H9 (cell line): ENCODE data around the gene PLCB1. TPM values are rescaled to one million over a fixed set of nuclear protein-coding genes. Genes with fewer than 3 reads are reported as not detected.

ENCODE experiments used
- DNase-seq: peaks from one replicate; pipeline ENCODE4 v3.0.0-alpha.2; 2017
- H2AFZ ChIP-seq: one replicate; pipeline ENCODE4 v1.6.1; 2013; ENCODE audit warnings: mild to moderate bottlenecking, low read length, control low read depth, moderate library complexity
- H2AK5ac ChIP-seq: 2 replicates; pipeline ENCODE4 v1.6.1; 2013; ENCODE audit warnings: low read length, control low read depth, mixed read lengths; ENCODE audit not compliant: insufficient read length
- H2BK120ac ChIP-seq: one replicate; pipeline ENCODE4 v1.6.1; 2013; ENCODE audit warnings: low read depth, mild to moderate bottlenecking, low read length, control low read depth, inconsistent platforms; ENCODE audit not compliant: poor library complexity, severe bottlenecking
- H2BK12ac ChIP-seq: 2 replicates; pipeline ENCODE4 v1.6.1; 2013; ENCODE audit warnings: low read length, control low read depth, mixed read lengths, low read depth; ENCODE audit not compliant: insufficient read length
- H2BK15ac ChIP-seq: 2 replicates; pipeline ENCODE4 v1.6.1; 2013; ENCODE audit warnings: low read depth, low read length, control low read depth
- H2BK20ac ChIP-seq: one replicate; pipeline ENCODE4 v1.6.1; 2013; ENCODE audit warnings: low read depth, mild to moderate bottlenecking, low read length, control low read depth, inconsistent platforms; ENCODE audit not compliant: poor library complexity, severe bottlenecking
- H2BK5ac ChIP-seq: 2 replicates; pipeline ENCODE4 v1.6.1; 2013; ENCODE audit warnings: low read length, control low read depth, mixed read lengths; ENCODE audit not compliant: insufficient read length
- H3K14ac ChIP-seq: 2 replicates; pipeline ENCODE4 v1.6.1; 2013; ENCODE audit warnings: low read length, control low read depth; ENCODE audit not compliant: insufficient read depth
- H3K18ac ChIP-seq: 2 replicates; pipeline ENCODE4 v1.6.1; 2013; ENCODE audit warnings: low read depth, mild to moderate bottlenecking, mixed read lengths, low read length, control low read depth; ENCODE audit not compliant: insufficient read length
- H3K23ac ChIP-seq: 2 replicates; pipeline ENCODE4 v1.6.1; 2013; ENCODE audit warnings: low read length, control low read depth, mixed read lengths, low read depth; ENCODE audit not compliant: insufficient read length
- H3K23me2 ChIP-seq: 2 replicates; pipeline ENCODE4 v1.6.1; 2013; ENCODE audit warnings: low read depth, mild to moderate bottlenecking, mixed read lengths, low read length, control low read depth; ENCODE audit not compliant: insufficient read length, poor library complexity, severe bottlenecking
- H3K27ac ChIP-seq: 2 replicates; pipeline ENCODE4 v1.5.1; 2013; ENCODE audit warnings: low read length, control low read depth, mixed read lengths, low read depth; ENCODE audit not compliant: insufficient read length
- H3K27me3 ChIP-seq: 2 replicates; pipeline ENCODE4 v1.6.1; 2013; ENCODE audit warnings: low read length, control low read depth, inconsistent platforms; ENCODE audit not compliant: insufficient read depth
- H3K4ac ChIP-seq: 2 replicates; pipeline ENCODE4 v1.6.1; 2013; ENCODE audit warnings: low read depth, mild to moderate bottlenecking, control low read depth, inconsistent platforms, low read length, moderate library complexity
- H3K4me1 ChIP-seq: 2 replicates; pipeline ENCODE4 v1.6.1; 2013; ENCODE audit warnings: low read length, control low read depth, inconsistent platforms; ENCODE audit not compliant: insufficient read depth
- H3K4me2 ChIP-seq: 2 replicates; pipeline ENCODE4 v1.6.1; 2013; ENCODE audit warnings: low read length, control low read depth, mixed read lengths; ENCODE audit not compliant: insufficient read length, insufficient read depth
- H3K56ac ChIP-seq: 2 replicates; pipeline ENCODE4 v1.6.1; 2013; ENCODE audit warnings: low read depth, mild to moderate bottlenecking, mixed read lengths, low read length, control low read depth; ENCODE audit not compliant: insufficient read length
- H3K79me1 ChIP-seq: 2 replicates; pipeline ENCODE4 v1.6.1; 2013; ENCODE audit warnings: low read depth, mild to moderate bottlenecking, moderate library complexity, low read length, control low read depth, inconsistent platforms; ENCODE audit not compliant: insufficient read depth, poor library complexity, severe bottlenecking
- H3K79me2 ChIP-seq: 2 replicates; pipeline ENCODE4 v1.6.1; 2013; ENCODE audit warnings: low read length, control low read depth, inconsistent platforms; ENCODE audit not compliant: insufficient read depth
- H3K9ac ChIP-seq: 2 replicates; pipeline ENCODE4 v1.6.1; 2013; ENCODE audit warnings: low read length, control low read depth, mixed read lengths; ENCODE audit not compliant: insufficient read length; ENCODE audit errors: extremely low read depth
- H3K9me3 ChIP-seq: one replicate; pipeline ENCODE4 v1.6.1; 2013; ENCODE audit warnings: low read depth, low read length, inconsistent platforms; ENCODE audit not compliant: control insufficient read depth
- H3T11ph ChIP-seq: one replicate; pipeline ENCODE4 v1.6.1; 2013; ENCODE audit warnings: mild to moderate bottlenecking, low read length, control low read depth, inconsistent platforms
- H4K20me1 ChIP-seq: one replicate; pipeline ENCODE4 v1.6.1; 2013; ENCODE audit not compliant: control insufficient read depth, insufficient read length, insufficient read depth
- H4K5ac ChIP-seq: 2 replicates; pipeline ENCODE4 v1.6.1; 2013; ENCODE audit warnings: low read depth, mild to moderate bottlenecking, mixed read lengths, low read length, control low read depth; ENCODE audit not compliant: insufficient read length
- H4K8ac ChIP-seq: replicated peaks from 2 replicates; pipeline ENCODE4 v1.6.1; 2013; ENCODE audit warnings: low read length, control low read depth, mixed read lengths, low read depth; ENCODE audit not compliant: insufficient read length
- H4K91ac ChIP-seq: 2 replicates; pipeline ENCODE4 v1.6.1; 2013; ENCODE audit warnings: low read depth, mild to moderate bottlenecking, moderate library complexity, mixed read lengths, low read length, control low read depth; ENCODE audit not compliant: insufficient read length
- H3K27ac Mint-ChIP-seq, 3 experiments: 2 replicates in 2 of 3; 3 replicates in 1 of 3; pipeline ENCODE4 v1.8.0; 2020 to 2021; ENCODE audit warnings: mixed read lengths in 3 of 3, mild to moderate bottlenecking in 1 of 3, moderate library complexity in 1 of 3
- H3K27me3 Mint-ChIP-seq: 2 replicates; pipeline ENCODE4 v1.8.0; 2021; ENCODE audit warnings: low read depth, mild to moderate bottlenecking, moderate library complexity, mixed read lengths
- H3K36me3 Mint-ChIP-seq, 3 experiments: 2 replicates in 2 of 3; 3 replicates in 1 of 3; pipeline ENCODE4 v1.8.0; 2020 to 2021; ENCODE audit warnings: low read depth in 3 of 3, mixed read lengths in 3 of 3; ENCODE audit not compliant: insufficient read depth in 1 of 3
- H3K4me1 Mint-ChIP-seq, 2 experiments: 2 replicates each; pipeline ENCODE4 v1.8.0; 2020; ENCODE audit warnings: mixed read lengths in 2 of 2
- H3K4me3 Mint-ChIP-seq, 2 experiments: 2 replicates in 1 of 2; 3 replicates in 1 of 2; pipeline ENCODE4 v1.8.0; 2020 to 2021; ENCODE audit warnings: mild to moderate bottlenecking in 2 of 2, mixed read lengths in 2 of 2, moderate library complexity in 1 of 2
- H3K9me3 Mint-ChIP-seq, 2 experiments: 2 replicates in 1 of 2; 3 replicates in 1 of 2; pipeline ENCODE4 v1.8.0; 2020; ENCODE audit warnings: mild to moderate bottlenecking in 2 of 2, mixed read lengths in 2 of 2, moderate library complexity in 1 of 2
- CTCF ChIP-seq: fragments of 200-600 bp; sonication (generic); conservative IDR thresholded peaks from 3 replicates; pipeline ENCODE4 v1.8.0; 2021; ENCODE audit warnings: antibody characterized with exemption, mild to moderate bottlenecking
- WGBS: extraction: QIAGEN DNeasy Blood & Tissue Kit; methylation state at CpG from one replicate; pipeline ENCODE4 v1.1.7; 2013; ENCODE audit warnings: missing lambda C conversion rate, low lambda C conversion rate, mixed read lengths; ENCODE audit not compliant: insufficient read length; ENCODE audit errors: extremely low coverage; 5-methylcytosine and 5-hydroxymethylcytosine counted together
- total RNA-seq: library from RNA; stranded (reverse); gene quantifications from 2 replicates; pipeline ENCODE4 v1.2.1, GENCODE V29; 2021

Gene PLCB1
- total RNA-seq, 1 experiment from 2014 or later: 11.5 TPM

- H4K20me1 ChIP-seq: no peaks in the 10 kb centered on the region
- no peak overlapping the region for H3T11ph ChIP-seq
- no peak overlapping the region for H3K9ac ChIP-seq
- H3K23ac ChIP-seq: no peak overlapping the region
- no peak overlapping the region for H3K56ac ChIP-seq
- H2AFZ ChIP-seq: no peak overlapping the region
- H2BK20ac ChIP-seq: no peak overlapping the region
- H2BK5ac ChIP-seq: no peak overlapping the region
- no peaks in the 10 kb centered on the region for H3K9me3 ChIP-seq
- H3K79me1 ChIP-seq: no peaks in the 10 kb centered on the region
- Mint-ChIP-seq H3K27me3 (no peaks in the 10 kb centered on the region), H3K36me3 (no peaks in the 10 kb centered on the region), H3K9me3 (no peaks in the 10 kb centered on the region), H3K4me1 (peaks cover 17 to 22% of the 10 kb centered on the region in 2 experiments), H3K27ac (no peak overlapping the region), H3K4me3 (no peak overlapping the region)
- no peaks in the 10 kb centered on the region for H3K23me2 ChIP-seq
- H3K27ac ChIP-seq: no peak overlapping the region
- no peak overlapping the region for H3K18ac ChIP-seq
- H3K4me1 ChIP-seq: peaks cover 3% of the 10 kb centered on the region; the same call in 1 of the 2 replicates
- no CpG with 5 or more reads among the region's 4 CpGs for WGBS
- no peak overlapping the region for H4K8ac ChIP-seq
- H3K4me2 ChIP-seq: no peak overlapping the region
- H4K91ac ChIP-seq: no peak overlapping the region
- no peaks in the 10 kb centered on the region for H3K27me3 ChIP-seq
- no peak overlapping the region for H3K4ac ChIP-seq
- no peak overlapping the region for H4K5ac ChIP-seq
- no peak for DNase-seq
- no peak overlapping the region for H2BK120ac ChIP-seq
- TF ChIP-seq CTCF: no peak
- no peak overlapping the region for H2BK12ac ChIP-seq
- H2BK15ac ChIP-seq: no peak overlapping the region
- no peak overlapping the region for H2AK5ac ChIP-seq
- no peak overlapping the region for H3K14ac ChIP-seq
- no peaks in the 10 kb centered on the region for H3K79me2 ChIP-seq
These were observed 390.1 kb downstream of the PLCB1 start for GRCh38 chr20:8522168-8522567.
